ENCODE results near the gene LMO4. TPM values are rescaled to one million over a fixed set of nuclear protein-coding genes. Genes with fewer than 3 reads are reported as not detected.
A peak's percentile ranks its signal among the peaks of the same experiment; 100 is the strongest.

Gene LMO4, protein sequence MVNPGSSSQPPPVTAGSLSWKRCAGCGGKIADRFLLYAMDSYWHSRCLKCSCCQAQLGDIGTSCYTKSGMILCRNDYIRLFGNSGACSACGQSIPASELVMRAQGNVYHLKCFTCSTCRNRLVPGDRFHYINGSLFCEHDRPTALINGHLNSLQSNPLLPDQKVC
- total RNA-seq, result 10 to 100 TPM; 43.2 to 50.6 TPM
- long read RNA-seq, full-length matches to known transcripts, result 2 of 3 reads
- long read RNA-seq, partial matches to known transcripts, result 0 of 3 reads
- long read RNA-seq, other reads (novel, unspliced or antisense), result 1 of 3 reads

DNA sequence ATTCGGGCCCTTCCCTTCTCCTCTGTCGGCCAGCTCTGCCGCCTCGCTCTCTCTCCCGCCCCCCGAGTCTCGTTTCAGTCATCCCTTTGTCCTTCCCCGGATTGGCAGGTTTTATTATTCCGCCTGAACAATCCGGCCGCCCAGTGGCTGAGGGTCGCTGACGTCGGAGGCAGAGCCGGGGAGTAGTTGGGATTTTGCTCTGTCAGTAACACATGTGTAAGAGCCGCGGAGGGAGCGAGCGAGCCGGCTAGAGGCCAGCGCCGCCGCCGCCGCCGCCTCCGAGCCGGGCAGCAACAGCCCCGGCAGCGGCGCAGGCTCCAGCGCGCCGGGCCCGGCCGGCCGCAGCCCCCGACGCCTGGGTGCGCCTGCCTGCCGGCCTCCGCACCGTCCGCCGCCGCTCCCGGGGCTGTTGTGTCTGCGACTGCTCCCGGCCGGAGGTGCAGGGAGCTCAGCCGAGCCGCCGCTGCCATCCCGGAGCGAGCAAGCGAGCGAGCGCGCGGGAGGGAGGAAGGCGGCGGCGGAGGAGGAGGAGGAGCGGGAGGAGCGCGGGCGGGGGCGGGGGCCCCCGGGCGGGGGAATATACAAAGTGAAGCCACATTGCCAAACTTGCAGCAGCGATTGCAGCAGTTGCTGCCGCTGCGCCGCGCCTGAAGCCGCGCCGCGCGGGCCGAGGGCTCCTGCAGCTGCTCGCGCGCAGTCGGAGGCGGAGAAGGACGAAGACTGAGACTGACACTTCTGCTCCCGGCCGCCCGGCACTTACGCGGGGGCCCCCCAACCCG, at the start of gene LMO4:
TSS of gene LMO4 (plus strand) at position 609 of the 779 bp plus-strand sequence. CDS start 3,136 bp downstream, outside the sequence.
- ATAC-seq (peak; percentile 85), DNase-seq (peak; percentile 97)
- intact Hi-C loops (cut with DNase I), result loop anchor here in 1 of 2 donors (10.0 kb wide), 1 partner anchor 626 kb away; no protein-coding TSS in a partner anchor

DNA sequence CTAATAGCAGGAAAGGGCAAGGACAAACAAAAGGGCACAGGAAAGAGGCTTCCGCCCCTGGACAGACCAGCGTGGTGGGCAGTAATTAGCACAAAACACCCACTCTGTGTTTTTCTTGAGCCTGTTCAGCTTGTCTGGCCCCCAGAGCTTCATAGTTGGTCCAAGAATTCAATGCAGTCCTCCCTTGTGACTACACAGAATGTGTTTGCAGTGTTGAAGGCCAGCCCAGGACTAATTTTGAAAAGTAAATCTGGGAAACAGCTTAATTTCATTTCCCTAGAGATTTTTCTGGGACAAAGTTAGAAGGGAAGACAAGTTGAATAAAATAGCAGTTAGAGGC, 49.2 kb upstream of the LMO4 start:
- ATAC-seq, result peak; percentile 87 to 91
- intact Hi-C loops (cut with DNase I), result no loop called here
- DNase-seq, result no peak

DNA sequence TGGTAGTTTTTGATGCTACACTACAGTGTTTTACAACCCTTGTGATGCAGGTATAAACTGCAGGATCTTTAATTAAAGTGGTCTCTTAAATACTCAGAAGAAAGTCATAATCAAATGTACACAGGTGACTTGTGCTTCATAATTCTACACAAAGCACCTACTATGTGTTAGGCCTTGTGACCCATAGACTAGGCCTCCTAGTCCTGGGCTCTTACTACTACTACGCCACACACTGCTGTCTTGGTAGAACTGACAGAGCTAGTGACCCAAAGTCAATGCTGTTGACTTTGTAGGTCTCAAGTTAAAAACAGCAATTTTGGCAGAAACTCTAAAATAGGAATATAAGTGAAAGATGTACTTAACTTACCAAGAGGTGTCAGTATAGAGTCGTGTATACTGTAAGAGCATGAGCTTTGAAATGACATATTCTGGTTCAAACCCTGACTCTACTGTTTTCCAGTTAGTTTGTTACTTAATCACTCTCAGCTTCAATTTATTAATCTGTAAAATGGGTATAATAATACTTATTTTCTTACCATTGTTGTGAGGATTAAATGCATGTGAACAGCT, 48.6 kb upstream of the LMO4 start:
- DNase-seq, result no peak
- intact Hi-C loops (cut with DNase I), result loop anchor here in 1 of 2 donors (10.0 kb wide), 1 partner anchor 125 kb away; no protein-coding TSS in a partner anchor
- no peak for ATAC-seq

DNA sequence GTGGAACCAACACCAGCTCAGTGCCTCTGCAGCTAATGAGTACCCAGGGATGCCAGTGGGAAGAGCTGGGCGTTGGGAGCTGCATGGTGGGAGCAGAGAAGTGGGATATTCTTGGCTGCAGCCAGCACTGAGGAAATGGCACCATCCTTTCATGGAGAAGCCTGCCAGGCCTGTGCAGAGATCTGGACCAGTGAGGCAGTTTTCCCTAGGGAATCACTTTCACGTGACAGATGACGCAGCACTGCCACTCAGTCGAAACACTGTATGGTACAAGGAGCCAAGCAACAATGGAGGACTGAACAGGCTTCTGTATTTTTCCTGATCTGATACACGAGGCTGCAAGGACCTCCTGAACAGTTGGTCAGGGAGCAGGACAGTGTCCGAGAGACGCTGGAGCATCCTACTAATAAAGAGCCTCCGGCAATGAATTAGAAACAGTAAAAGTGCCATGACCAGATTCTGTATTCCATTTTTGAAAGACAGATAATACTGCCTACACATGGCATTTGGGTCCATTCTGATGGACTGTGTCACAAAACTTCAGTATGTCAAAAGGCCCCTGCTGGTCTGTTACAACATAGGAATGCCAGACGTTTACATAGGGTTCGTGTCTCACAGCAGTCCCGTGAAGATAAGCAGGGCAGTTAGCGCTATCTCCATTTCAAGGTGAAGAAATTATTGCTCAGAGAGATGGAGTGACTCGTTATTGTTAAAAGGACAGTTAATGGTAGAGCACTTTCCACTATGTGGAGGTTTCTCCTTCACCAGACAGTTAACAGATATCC, 44.0 kb upstream of the LMO4 start:
- DNase-seq (no peak), ATAC-seq (no peak)
- intact Hi-C loops (cut with DNase I), result loop anchor here in 1 of 2 donors (10.0 kb wide), 1 partner anchor 130 kb away; no protein-coding TSS in a partner anchor

DNA sequence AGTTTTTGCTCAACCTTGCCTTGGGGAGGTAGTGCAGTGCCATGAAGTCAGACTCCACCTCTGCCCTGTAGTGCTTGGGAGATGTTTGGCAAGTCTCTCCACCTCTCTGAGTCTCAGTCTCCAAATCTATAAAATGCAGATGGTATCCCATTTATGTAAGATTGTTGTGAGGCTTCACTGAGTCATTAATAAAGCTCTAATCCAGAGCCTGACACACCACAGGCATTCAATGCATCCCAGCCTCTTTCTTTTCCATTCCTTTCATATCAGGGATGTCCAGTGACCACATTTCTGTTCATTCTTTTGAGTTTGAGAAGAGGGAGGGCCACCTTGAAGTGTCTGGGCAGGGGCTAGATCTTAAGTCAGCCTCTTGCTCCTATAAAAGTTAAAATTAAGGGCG, 37.6 kb upstream of the LMO4 start:
- no peak for ATAC-seq
- intact Hi-C loops (cut with DNase I), result loop anchor here (5.0 to 10.0 kb wide), 5 partner anchors 159 to 1014 kb away; no protein-coding TSS in a partner anchor

DNA sequence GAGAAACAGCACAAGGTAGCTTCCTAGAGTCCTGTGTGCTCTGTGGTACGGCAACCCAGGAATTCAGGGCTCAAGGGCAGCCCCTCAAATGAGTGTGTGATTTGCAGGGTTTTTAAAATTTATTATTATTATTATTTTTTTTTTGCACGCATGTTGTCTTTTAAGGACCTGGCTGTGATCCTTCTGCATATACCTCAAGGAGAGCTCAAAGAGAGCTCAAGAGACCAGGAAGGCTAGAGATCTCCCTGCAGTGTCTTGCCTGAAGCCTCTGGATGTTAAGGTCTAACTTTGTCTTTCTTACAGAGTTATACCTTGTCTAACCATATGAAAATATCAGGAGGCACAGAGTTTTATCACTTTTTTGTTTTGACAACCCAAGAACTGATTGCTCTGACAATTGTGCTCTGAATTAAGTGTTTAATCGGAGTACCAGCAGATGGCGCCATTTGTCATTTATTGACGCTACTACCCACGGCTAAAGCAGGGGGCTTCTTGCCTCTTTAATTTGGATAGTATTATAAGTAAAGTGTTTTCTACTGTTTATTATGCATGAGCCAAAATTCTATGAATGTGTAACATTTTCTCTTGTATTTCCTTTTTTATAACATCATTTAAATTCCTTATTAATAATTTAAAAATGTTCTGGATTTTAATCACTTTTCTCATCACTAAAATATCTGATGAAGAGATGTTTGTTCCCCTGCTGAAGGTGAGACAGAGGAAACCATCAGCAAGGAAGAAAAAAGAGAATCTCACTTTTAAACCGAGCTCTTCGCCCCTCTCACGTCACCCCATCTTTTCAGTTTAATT, 35.8 kb upstream of the LMO4 start:
- intact Hi-C loops (cut with DNase I), result loop anchor here (5.0 to 10.0 kb wide), 5 partner anchors 161 to 1012 kb away; no protein-coding TSS in a partner anchor
- peak; percentile 60 for DNase-seq
- peak; percentile 59 to 74 for ATAC-seq

More for the DNA sequence above, 37.6 kb upstream of the LMO4 start:
- no peak for DNase-seq

DNA sequence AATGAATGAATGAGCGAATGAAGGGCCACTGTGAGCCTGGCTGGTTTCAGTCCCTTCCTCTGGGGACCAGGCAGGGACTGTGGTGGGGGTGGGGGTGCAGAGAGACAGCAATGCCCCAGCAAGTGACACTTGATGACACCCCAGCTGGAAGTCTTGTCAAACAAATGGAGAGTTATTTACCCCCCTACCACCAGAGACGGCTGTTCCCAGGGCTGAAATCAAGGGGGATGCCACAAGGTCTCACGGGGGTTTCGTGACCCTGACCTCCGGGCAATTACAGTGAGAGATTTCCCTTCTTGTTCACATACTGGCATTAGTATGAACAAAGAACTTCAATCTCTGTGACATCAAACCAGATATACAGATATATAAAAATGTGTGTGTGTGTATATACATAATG, 34.0 kb upstream of the LMO4 start:
- intact Hi-C loops (cut with DNase I), result loop anchor here (5.0 to 10.0 kb wide), 5 partner anchors 162 to 1010 kb away; no protein-coding TSS in a partner anchor
- no peak for DNase-seq
- no peak for ATAC-seq

DNA sequence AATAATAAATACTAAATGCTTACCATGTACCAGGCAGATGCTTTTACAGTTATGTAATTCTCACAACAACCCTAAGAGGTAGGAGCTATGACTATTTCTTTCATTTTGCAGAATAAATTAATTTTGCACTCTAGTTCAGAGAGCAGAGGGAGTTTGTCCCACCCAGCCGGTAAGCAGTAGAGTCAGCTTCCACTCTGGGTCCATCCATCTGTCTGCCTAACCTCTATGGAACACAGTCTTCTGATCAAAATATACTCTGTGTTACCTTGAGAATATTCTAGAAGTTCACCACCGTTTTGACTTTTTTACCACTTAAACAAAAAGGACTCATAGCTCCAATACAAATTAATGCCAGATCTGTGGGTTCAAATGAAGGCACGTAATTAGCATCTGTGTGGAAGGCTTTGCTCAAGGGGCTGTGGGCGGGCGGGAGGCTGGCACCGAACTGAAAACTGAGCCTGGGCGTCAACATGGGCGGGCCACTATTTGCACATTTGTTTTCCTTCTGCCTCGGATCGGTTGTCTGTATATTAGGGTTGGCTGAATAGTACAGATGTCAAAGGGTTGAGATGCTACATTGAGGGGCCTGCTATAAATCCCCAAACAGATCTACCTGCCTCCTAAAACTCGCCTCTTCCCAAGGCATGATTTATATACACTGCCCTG, 33.1 kb upstream of the LMO4 start:
- DNase-seq (no peak), ATAC-seq (no peak)
- intact Hi-C loops (cut with DNase I), result loop anchor here (10.0 kb wide), 3 partner anchors 659 to 1009 kb away; no protein-coding TSS in a partner anchor

DNA sequence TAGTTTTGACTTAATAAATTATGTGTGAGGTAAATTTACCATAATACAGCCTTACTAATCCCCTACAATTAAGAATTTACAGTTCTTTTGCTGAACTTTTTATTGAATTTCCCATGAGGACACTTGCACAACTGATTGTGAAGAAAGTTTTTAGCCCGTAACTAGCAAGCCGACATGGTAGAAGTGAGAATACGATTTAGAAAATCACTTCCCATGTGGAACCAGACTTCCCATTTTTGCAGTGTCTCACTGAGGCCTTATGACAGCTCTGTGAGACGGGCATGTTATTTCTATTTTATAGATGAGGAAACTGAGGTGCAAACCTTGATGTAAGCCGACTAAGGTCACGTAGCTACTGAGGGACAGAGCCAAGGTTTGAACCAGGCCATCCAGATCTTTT, 32.5 kb upstream of the LMO4 start:
- ATAC-seq (no peak), DNase-seq (no peak)
- intact Hi-C loops (cut with DNase I), result loop anchor here (10.0 kb wide), 3 partner anchors 659 to 1009 kb away; no protein-coding TSS in a partner anchor

DNA sequence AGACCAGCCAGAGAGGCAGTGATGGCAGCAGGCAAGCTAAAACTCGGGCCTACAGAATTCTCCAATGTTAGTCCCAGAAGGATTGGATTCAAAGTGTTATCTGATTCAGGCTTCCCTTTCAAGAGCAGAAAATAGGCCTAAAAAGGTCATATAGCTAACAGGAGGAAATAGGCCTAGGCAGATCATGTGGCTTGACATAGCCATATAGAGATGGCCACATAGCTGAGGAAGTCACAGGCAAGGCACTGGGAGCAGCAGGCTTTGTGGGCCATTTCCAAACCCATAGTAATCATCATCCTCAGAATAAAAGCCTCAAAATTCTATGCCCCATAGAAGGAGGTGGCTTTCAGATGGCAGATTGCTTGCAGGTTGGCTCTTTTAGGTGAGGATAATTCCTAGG, 29.0 kb upstream of the LMO4 start:
- ATAC-seq (no peak), DNase-seq (no peak)
- intact Hi-C loops (cut with DNase I), result loop anchor here (10.0 kb wide), 3 partner anchors 655 to 1005 kb away; no protein-coding TSS in a partner anchor

DNA sequence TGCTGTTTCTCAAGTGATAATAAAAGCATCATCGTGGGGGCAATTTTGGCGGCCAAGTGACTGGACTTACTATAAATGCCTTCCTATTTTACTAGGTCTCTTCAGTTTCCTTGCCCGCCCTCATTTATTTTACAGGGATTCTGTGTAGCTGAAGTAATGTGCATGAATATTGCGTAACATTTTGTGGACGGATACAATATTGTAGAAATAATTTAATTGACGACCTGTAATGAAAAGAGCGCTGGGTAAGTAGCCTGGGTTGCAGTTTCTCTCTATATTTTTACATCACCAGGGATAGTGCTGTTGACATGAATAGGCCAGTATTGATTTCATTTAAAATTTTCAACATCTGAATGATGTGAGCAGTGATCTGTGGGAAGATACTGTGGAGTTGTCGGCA, 28.1 kb upstream of the LMO4 start:
- intact Hi-C loops (cut with DNase I), result no loop called here
- DNase-seq (no peak), ATAC-seq (no peak)

DNA sequence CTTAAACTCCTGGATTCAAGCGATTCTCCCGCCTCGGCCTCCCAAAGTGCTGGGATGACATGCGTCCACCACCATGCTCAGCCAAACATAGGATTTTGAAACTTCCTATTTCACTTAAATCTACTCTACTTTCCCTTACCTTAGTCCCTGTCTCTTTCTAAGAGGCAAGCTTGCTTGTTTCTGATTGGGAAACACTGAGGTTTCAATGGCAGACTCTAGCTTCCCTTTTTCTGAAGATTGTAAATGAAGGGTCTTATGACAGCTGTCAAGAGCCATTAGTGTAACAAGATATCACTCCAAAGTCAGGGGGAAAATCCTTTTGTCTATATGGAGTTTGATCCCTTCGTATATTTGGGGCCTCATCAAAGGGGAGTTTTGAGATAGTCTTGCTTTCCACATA, 23.5 kb upstream of the LMO4 start:
- intact Hi-C loops (cut with DNase I), result no loop called here
- ATAC-seq, result no peak
- no peak for DNase-seq

DNA sequence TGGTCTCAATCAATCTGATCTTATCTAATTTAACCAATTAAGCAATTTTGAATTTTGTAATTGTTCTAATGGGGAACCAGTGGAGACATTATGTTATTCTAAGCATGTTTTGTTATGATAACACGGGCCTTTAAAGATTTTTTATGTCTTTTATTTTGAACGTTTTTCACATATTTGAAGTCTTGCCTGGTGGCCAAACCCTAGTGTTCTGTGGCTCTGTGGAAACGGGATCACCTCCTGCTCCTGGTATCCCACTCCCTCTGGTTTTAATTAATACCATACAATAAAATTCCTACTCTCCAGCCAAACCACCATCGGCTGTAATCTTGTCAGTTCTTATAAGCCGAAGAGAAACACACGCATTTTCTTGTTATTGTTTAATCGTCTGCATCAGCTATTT, 22.9 kb upstream of the LMO4 start:
- ATAC-seq (no peak), DNase-seq (no peak)
- intact Hi-C loops (cut with DNase I), result no loop called here

DNA sequence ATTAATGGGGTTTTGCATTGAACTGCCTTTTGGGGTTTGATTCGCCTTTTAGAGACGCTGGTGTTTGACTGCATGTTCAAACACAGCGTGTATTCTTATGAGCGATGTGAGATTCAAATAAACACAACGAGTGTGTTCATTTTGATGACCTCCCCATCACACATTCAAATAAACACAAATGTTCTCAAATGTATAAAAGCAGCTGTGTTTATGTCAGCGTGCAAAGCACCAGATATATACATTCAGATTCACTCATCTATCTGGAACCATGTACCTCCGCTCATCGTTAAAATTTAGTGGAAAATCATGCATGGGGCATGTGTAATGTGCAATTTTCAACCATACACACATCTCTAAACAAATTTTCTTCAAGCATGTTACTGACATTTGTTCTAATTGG, 21.4 kb upstream of the LMO4 start:
- intact Hi-C loops (cut with DNase I), result no loop called here
- DNase-seq (no peak), ATAC-seq (no peak)

DNA sequence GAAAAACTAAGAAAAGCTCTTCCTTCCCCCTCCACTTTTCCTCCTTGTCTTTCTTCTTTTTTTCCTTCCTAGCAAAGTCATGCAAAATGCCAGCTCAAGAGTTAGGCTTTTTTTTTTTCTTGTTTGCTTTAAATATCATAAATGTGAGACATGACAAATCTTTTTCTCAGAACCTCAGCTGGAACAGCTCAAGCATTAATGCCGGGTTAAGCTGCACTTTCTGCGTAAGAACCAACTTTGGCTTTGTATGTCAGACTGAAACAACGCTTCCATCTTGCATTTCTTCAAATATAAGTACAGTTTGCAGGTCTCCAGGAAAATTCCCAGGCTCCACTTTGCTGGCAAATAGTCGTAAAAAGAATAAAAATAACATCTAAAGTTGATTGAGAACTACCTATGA, 20.7 kb upstream of the LMO4 start:
- DNase-seq (no peak), ATAC-seq (no peak)
- intact Hi-C loops (cut with DNase I), result no loop called here

DNA sequence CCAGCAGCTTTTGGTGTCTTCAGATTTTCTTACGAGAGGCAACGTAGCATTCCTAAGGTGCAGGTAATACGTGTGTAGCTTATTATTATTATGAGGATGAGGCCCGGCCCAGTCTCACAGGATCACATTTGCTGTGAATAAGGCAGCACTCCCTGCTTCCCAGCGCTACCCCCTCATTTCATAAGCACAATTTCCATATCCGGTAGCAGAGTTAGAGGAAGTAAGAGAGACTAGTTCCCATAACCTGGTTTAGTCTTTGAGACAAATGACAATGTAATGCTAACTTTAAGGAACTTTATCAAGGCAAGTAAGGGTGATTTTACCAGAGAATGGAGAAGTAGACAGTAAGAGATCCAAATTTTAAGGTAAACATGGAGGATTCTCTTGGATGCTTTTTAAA, 14.6 kb upstream of the LMO4 start:
- intact Hi-C loops (cut with DNase I), result no loop called here
- ATAC-seq, result no peak
- DNase-seq, result no peak

DNA sequence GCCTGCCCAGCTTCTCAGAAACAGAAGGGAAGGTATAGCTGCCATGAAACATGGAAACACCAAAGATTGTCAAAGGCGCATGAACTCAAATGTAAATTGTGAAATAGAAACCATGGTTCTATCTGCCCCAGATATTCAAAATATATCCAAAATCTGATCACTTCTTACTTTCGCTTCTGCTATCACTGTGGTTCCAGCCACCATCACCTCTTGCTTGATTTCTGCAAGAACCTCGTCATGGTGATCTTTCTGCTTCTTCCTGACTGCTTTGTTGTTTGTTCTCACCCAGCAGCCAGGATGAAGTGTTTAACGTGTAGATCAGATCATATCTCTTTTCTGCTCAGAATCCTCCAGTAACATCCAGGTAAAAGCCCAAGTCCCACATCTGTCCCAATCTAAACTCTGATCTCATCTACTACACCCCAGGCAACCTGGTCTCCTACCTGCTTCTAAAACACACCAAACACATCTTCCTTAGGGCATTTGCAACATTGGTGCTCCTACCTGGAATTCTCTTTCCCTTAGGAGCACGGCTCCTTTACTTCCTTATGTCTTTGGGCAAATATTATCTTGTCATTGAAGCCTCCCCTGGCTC, 10.5 kb upstream of the LMO4 start:
- intact Hi-C loops (cut with DNase I), result no loop called here
- ATAC-seq (no peak), DNase-seq (no peak)

Measured in left cardiac atrium (tissue), 4 donors.